SH-SY5Y (cell line): Measurements from ENCODE around the gene NAA40.

ENCODE experiments used
- GATA2 ChIP-seq: IDR thresholded peaks from 2 replicates; pipeline ENCODE4 v1.6.1; 2011; ENCODE audit warnings: mild to moderate bottlenecking, low read depth, low read length
- GATA3 ChIP-seq: IDR thresholded peaks from 2 replicates; pipeline ENCODE4 v1.6.1; 2011; ENCODE audit warnings: low read depth, mild to moderate bottlenecking, low read length, moderate library complexity

DNA sequence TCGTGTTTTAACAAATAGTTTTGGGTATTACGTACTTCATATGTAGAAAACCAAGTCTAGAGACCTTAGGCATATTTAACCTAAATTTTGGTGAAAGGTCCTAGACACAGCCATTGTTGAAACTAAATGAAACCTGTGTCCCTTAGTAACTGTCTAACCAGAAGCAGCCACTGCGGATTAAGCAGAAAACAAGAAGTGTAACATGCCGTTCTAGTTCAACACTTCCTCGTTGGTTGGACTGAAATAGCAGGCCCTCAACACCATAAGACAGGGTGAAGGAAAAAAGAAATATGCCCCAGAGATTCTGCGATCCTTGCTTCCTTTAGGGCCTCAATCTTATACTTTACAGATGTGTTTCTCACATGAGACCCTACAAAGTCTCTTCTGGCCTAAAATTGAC lies 2.0 kb downstream of the NAA40 start:
- TF ChIP-seq GATA2 (no peak), GATA3 (no peak)
